Activated naive CD4-positive, alpha-beta T cell treated with anti-CD3 and anti-CD28 coated beads, Interleukin-2, amount 50 U/mL, for 16 hours (primary cell): ENCODE results near the gene TAAR2.
"Not testable (repeated sequence)": the region's sequence is repeated elsewhere in the genome, so short reads cannot be mapped to it uniquely, and the experiment has no call there.

Source experiments
- DNase-seq: peaks from one replicate; pipeline ENCODE4 v3.0.0-alpha.2; 2020

TAAR2 gene

GRCh38 chr6:132624175-132624574 lies at the start of gene TAAR2:
TSS of gene TAAR2 (minus strand) at chr6:132624275. CDS start at chr6:132624275, 0 bp downstream.
- DNase-seq = no peak

GRCh38 chr6:132673376-132674094 lies 49.5 kb upstream of the TAAR2 start:
- DNase-seq = no peak

GRCh38 chr6:132671295-132671694 lies 47.2 kb upstream of the TAAR2 start:
- no peak for DNase-seq

- no peak for DNase-seq
These were observed 45.7 kb upstream of the TAAR2 start for GRCh38 chr6:132669690-132670291.

GRCh38 chr6:132666118-132666517 lies 42.0 kb upstream of the TAAR2 start:
- no peak for DNase-seq

GRCh38 chr6:132664309-132665034 lies 40.4 kb upstream of the TAAR2 start:
- DNase-seq = no peak

GRCh38 chr6:132663661-132664060 lies 39.6 kb upstream of the TAAR2 start:
- no peak for DNase-seq

- no peak for DNase-seq
These were observed 37.8 kb upstream of the TAAR2 start for GRCh38 chr6:132661906-132662305.

GRCh38 chr6:132659082-132659481 lies 35.0 kb upstream of the TAAR2 start, which contains the start of gene TAAR1:
TSS of gene TAAR1 (minus strand) at chr6:132659182. CDS start at chr6:132646003, 13,179 bp downstream.
- no peak for DNase-seq

- no peak for DNase-seq
These were observed 27.0 kb upstream of the TAAR2 start for GRCh38 chr6:132651062-132651461.

- no peak for DNase-seq
These were observed 26.4 kb upstream of the TAAR2 start for GRCh38 chr6:132650429-132650828.

GRCh38 chr6:132648828-132649227 lies 24.8 kb upstream of the TAAR2 start:
- DNase-seq = no peak

GRCh38 chr6:132648356-132648755 lies 24.3 kb upstream of the TAAR2 start:
- no peak for DNase-seq

GRCh38 chr6:132643547-132643946 lies 19.5 kb upstream of the TAAR2 start:
- DNase-seq = no peak

- DNase-seq = not testable (repeated sequence)
These were observed 13.1 kb upstream of the TAAR2 start for GRCh38 chr6:132637135-132637534.

GRCh38 chr6:132635906-132636305 lies 11.8 kb upstream of the TAAR2 start:
- DNase-seq = not testable (repeated sequence)

GRCh38 chr6:132635288-132635687 lies 11.2 kb upstream of the TAAR2 start:
- not testable (repeated sequence) for DNase-seq

GRCh38 chr6:132634796-132635195 lies 10.7 kb upstream of the TAAR2 start:
- no peak for DNase-seq

GRCh38 chr6:132633362-132633761 lies 9.3 kb upstream of the TAAR2 start:
- DNase-seq = no peak

- no peak for DNase-seq
These were observed 799 bp downstream of the TAAR2 start for GRCh38 chr6:132623106-132623845.

- DNase-seq = no peak
These were observed 7.4 kb downstream of the TAAR2 start for GRCh38 chr6:132616677-132617076.

- DNase-seq = no peak
These were observed 9.5 kb downstream of the TAAR2 start for GRCh38 chr6:132614554-132614953.

GRCh38 chr6:132612449-132613108 lies 11.5 kb downstream of the TAAR2 start:
- no peak for DNase-seq
